Hepatocyte (in vitro differentiated cells): ENCODE results near the gene TNS3. TPM values are rescaled to one million over a fixed set of nuclear protein-coding genes. Genes with fewer than 3 reads are reported as not detected.

Experiments used
- DNase-seq: peaks from one replicate; pipeline ENCODE4 v3.0.0-alpha.2; 2016; ENCODE audit warnings: low spot score
- H2AFZ ChIP-seq: fragments of 200-600 bp; sonication (generic); 2 replicates; pipeline ENCODE4 v1.6.0; 2016; ENCODE audit warnings: antibody characterized with exemption, mild to moderate bottlenecking
- H3K27ac ChIP-seq: fragments of 200-600 bp; sonication (generic); 2 replicates; pipeline ENCODE4 v1.5.1; 2016; ENCODE audit warnings: mild to moderate bottlenecking
- H3K27me3 ChIP-seq: fragments of 200-600 bp; sonication (generic); 2 replicates; pipeline ENCODE4 v1.6.1; 2016
- H3K36me3 ChIP-seq: fragments of 200-600 bp; sonication (generic); replicated peaks from 2 replicates; pipeline ENCODE4 v1.5.1; 2016; ENCODE audit warnings: low read depth; ENCODE audit not compliant: insufficient read depth
- H3K4me1 ChIP-seq: fragments of 200-600 bp; sonication (generic); 2 replicates; pipeline ENCODE4 v1.5.1; 2016; ENCODE audit warnings: mild to moderate bottlenecking, moderate library complexity; ENCODE audit not compliant: insufficient read depth
- H3K4me2 ChIP-seq: fragments of 200-600 bp; sonication (generic); 2 replicates; pipeline ENCODE4 v1.6.0; 2016
- H3K4me3 ChIP-seq: fragments of 200-600 bp; sonication (generic); 2 replicates; pipeline ENCODE4 v1.5.1; 2016; ENCODE audit warnings: mild to moderate bottlenecking
- H3K79me2 ChIP-seq: fragments of 200-600 bp; sonication (generic); 2 replicates; pipeline ENCODE4 v1.6.0; 2017; ENCODE audit warnings: mild to moderate bottlenecking
- H3K9me2 ChIP-seq: fragments of 200-600 bp; sonication (generic); replicated peaks from 2 replicates; pipeline ENCODE4 v1.6.0; 2017; ENCODE audit warnings: mild to moderate bottlenecking; ENCODE audit not compliant: insufficient read depth
- H3K9me3 ChIP-seq: fragments of 200-600 bp; sonication (generic); 2 replicates; pipeline ENCODE4 v1.5.1; 2016; ENCODE audit warnings: low read depth, mild to moderate bottlenecking
- H4K20me1 ChIP-seq: fragments of 200-600 bp; sonication (generic); 2 replicates; pipeline ENCODE4 v1.6.0; 2016; ENCODE audit warnings: mild to moderate bottlenecking; ENCODE audit not compliant: insufficient read depth, poor library complexity, severe bottlenecking
- CTCF ChIP-seq: fragments of 200-600 bp; sonication (generic); IDR thresholded peaks from 2 replicates; pipeline ENCODE4 v1.5.1; 2016; ENCODE audit warnings: antibody characterized with exemption, mild to moderate bottlenecking; ENCODE audit not compliant: poor library complexity
- EZH2 ChIP-seq: fragments of 200-600 bp; sonication (generic); IDR thresholded peaks from 2 replicates; pipeline ENCODE4 v1.6.1; 2016; ENCODE audit warnings: antibody characterized with exemption, mild to moderate bottlenecking, borderline replicate concordance
- EZH2phosphoT487 ChIP-seq: fragments of 200-600 bp; sonication (generic); IDR thresholded peaks from one replicate; pipeline ENCODE4 v1.6.1; 2018; ENCODE audit warnings: antibody characterized with exemption, mild to moderate bottlenecking, low read depth, moderate library complexity; ENCODE audit not compliant: unreplicated experiment, severe bottlenecking
- WGBS: methylation state at CpG from one replicate; pipeline ENCODE4 v1.1.6; 2016; ENCODE audit warnings: low lambda C conversion rate; ENCODE audit errors: missing lambda C conversion rate; 5-methylcytosine and 5-hydroxymethylcytosine counted together
- polyA plus RNA-seq: library from polyadenylated mRNA; unstranded; fragments of >200 nt; fragmentation: Nextera tagmentation; extraction: Ambion mirVana; gene quantifications from 2 replicates; pipeline ENCODE4 v1.2.1, GENCODE V29; 2016
- total RNA-seq: library from RNA; depleted of rRNA; stranded (reverse); fragments of >200 nt; gene quantifications from 2 replicates; pipeline ENCODE4 v1.2.3, GENCODE V29; 2014

The TNS3 gene
- total and polyA plus RNA-seq, 2 experiments from 2014 or later, result 30.0 to 73.3 TPM

- 34% methylated on average over 8 of the region's 8 CpGs for WGBS
- no peak overlapping the region for H2AFZ ChIP-seq
- H3K36me3 ChIP-seq, result no peaks in the 10 kb centered on the region
Observed at GRCh38 chr7:47520406-47520805, 61.5 kb downstream of the TNS3 start.

GRCh38 chr7:47518827-47519226, 63.1 kb downstream of the TNS3 start:
- H3K4me3 ChIP-seq, result no peak overlapping the region
- H3K36me3 ChIP-seq, result no peaks in the 10 kb centered on the region
- DNase-seq, result peak; percentile 67
- TF ChIP-seq CTCF (no peak), EZH2 (no peak)
- H2AFZ ChIP-seq, result no peak overlapping the region
- H3K79me2 ChIP-seq, result peaks cover 84% of the 10 kb centered on the region
- 75% methylated on average over 7 of the region's 7 CpGs for WGBS
- H4K20me1 ChIP-seq, result peaks cover 3% of the 10 kb centered on the region
- peaks cover 39% of the 10 kb centered on the region for H3K4me1 ChIP-seq
- no peak overlapping the region for H3K4me2 ChIP-seq
- no peaks in the 10 kb centered on the region for H3K9me3 ChIP-seq
- H3K27me3 ChIP-seq, result no peaks in the 10 kb centered on the region
- H3K27ac ChIP-seq, result peak overlapping the region; percentile 81
- no peaks in the 10 kb centered on the region for H3K9me2 ChIP-seq

More at GRCh38 chr7:47520406-47520805, 61.5 kb downstream of the TNS3 start:
- TF ChIP-seq EZH2phosphoT487 (no peak), EZH2 (no peak), CTCF (no peak)
- peaks cover 3% of the 10 kb centered on the region for H4K20me1 ChIP-seq
- no peak overlapping the region for H3K4me3 ChIP-seq
- no peaks in the 10 kb centered on the region for H3K9me2 ChIP-seq
- H3K4me2 ChIP-seq, result peak overlapping the region; percentile 17
- H3K9me3 ChIP-seq, result no peaks in the 10 kb centered on the region
- peaks cover 29% of the 10 kb centered on the region for H3K4me1 ChIP-seq
- peaks cover 83% of the 10 kb centered on the region for H3K79me2 ChIP-seq
- peak overlapping the region; percentile 81 for H3K27ac ChIP-seq
- no peak for DNase-seq
- H3K27me3 ChIP-seq, result no peaks in the 10 kb centered on the region

GRCh38 chr7:47517821-47518480, 64.0 kb downstream of the TNS3 start:
- H3K27ac ChIP-seq, result peak overlapping the region; percentile 81
- H3K9me3 ChIP-seq, result no peaks in the 10 kb centered on the region
- H3K4me3 ChIP-seq, result no peak overlapping the region
- TF ChIP-seq CTCF, result no peak
- TF ChIP-seq EZH2phosphoT487, result no peak
- no peak for TF ChIP-seq EZH2
- H3K9me2 ChIP-seq, result no peaks in the 10 kb centered on the region
- no peaks in the 10 kb centered on the region for H3K27me3 ChIP-seq
- no peak overlapping the region for H3K4me2 ChIP-seq
- peaks cover 48% of the 10 kb centered on the region for H3K4me1 ChIP-seq
- H3K36me3 ChIP-seq, result no peaks in the 10 kb centered on the region
- peaks cover 80% of the 10 kb centered on the region for H3K79me2 ChIP-seq
- H2AFZ ChIP-seq, result no peak overlapping the region
- 97% methylated on average over 10 of the region's 10 CpGs for WGBS
- DNase-seq, result no peak
- peaks cover 8% of the 10 kb centered on the region for H4K20me1 ChIP-seq
